HG02798 (cell line): ENCODE measurements around the gene NUPR1.
"Not testable (repeated sequence)": the region's sequence is repeated elsewhere in the genome, so short reads cannot be mapped to it uniquely, and the experiment has no call there.

ENCODE experiments used
- ATAC-seq: cut with Tn5 transposase; IDR thresholded peaks from one replicate; pipeline ENCODE4 v1.9.1; 2021; ENCODE audit warnings: mild to moderate bottlenecking; ENCODE audit not compliant: unreplicated experiment, poor library complexity

The NUPR1 gene, protein sequence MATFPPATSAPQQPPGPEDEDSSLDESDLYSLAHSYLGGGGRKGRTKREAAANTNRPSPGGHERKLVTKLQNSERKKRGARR

DNA sequence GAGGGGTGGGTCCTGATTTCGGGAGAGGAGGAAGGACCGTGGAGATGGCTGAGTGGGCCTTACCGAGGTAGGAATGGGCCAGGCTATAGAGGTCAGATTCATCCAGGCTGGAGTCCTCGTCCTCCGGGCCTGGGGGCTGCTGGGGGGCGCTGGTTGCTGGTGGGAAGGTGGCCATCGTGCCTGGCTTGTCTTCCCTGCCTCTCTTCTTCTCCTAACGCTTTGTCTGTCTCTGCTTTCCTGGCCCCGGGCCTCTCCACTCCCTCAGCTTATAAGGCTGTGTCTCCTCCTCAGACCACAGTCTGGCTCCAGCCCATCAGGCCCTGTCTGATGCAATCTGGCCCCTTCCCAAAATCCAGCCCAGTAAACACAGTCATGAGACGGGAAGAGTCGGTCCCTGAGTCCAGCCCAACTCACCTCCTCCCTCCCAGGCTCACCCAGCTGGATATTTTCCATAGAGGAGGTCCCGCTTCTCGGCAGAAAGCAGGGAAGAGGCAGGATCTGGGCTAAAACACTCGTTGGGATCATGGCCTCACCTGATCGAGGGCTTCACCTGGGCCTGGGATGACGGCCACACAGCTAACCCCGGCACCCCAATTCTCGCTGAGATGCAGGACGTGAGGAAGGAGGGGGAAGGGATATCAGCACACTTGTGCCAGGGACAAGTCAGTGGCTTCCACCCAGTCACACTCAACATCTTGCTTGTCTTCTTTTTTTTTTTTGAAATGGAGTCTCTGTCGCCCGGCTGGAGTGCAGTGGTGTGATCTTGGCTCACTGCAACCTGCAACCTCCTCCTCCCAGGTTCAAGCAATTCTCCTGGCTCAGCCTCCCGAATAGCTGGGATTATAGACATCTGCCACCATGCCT lies at the start of gene NUPR1:
Gene NUPR1 (minus strand): TSS at position 242 of the 864 bp plus-strand sequence. CDS start 67 bp downstream, at position 175.
- no peak for ATAC-seq

DNA sequence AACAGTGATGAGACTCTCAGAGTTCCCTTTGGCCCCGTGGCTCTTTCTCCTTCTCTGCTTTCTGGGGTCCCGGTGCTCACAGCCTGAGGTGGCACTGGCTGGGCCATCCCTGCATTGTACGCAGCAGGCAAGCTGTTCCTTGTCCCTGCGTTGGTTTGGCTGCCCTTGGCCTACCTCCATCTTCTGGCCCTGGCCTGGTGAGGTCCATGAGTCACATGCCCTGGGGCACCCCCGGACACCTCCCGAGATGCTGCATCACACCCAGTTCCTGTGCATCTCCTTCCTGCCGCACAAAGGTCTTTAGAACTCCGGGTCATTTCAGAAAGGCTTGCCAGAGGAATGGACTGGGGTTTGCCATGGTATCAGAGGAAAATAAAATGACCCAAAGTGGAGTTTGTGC lies 48.6 kb upstream of the NUPR1 start:
- ATAC-seq, result no peak

DNA sequence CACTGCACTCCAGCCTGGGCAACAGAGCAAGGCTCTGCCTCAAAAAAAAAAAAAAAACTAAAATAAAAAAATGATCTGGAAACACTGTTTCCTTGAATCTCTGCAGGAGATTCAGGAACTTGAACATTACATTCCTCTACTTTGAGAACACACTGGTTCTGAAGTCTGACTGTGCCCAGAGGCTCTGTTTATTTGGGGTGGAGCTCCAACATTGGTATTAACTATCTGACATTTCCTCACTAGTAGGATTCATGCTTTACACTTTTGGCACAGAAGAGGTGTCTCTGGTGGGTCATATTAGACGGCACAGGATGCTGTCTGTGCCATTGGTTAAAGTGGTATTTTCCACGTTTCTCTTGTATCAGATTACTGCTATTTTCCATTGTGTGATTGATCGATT lies 47.7 kb upstream of the NUPR1 start:
- ATAC-seq, result no peak

DNA sequence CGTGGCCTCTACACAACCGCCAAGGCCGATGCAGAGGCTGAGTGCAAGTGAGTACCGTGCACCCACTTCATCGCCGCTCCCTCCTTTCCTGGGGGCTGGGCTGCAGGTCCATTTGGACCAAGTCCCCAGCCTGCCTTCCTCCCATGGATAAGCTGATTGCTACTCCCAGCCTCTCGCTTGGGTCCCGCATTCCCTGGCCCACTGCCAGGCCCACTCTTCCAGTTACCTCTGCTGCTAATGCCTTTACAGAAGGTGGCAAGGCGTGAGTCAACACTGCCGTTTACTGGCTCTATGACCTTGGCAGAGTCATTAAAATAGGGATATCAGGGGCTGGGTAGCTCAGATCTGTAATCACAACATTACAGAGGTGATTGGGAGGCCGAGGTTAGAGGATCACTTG lies 46.9 kb upstream of the NUPR1 start:
- no peak for ATAC-seq

DNA sequence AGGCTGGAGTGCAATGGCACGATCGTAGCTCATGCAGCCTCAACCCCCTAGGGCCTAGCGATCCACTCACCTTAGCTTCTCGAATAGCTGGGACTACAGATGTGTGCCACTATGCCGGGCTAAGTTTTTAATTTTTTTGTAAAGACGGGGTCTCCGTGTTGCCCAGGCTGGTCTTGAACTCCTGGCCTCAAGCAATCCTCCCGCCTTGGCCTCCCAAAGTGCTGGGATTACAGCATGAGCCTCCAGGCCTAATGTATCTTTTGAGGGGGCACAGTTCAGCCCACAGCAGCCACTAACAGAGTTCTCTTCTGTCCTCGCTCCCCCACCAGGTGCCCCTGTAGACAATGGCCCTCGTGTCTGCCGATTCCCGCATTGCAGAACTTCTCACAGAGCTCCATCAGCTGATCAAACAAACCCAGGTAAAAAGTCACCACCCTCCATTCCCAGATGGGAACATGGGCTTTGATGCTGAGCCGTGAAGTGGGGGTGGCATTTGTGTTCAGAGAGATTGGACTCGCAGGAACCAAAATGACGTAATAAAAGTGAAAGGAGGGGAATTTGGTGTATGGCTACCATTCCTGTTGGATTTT lies 42.0 kb upstream of the NUPR1 start:
- ATAC-seq, result no peak

DNA sequence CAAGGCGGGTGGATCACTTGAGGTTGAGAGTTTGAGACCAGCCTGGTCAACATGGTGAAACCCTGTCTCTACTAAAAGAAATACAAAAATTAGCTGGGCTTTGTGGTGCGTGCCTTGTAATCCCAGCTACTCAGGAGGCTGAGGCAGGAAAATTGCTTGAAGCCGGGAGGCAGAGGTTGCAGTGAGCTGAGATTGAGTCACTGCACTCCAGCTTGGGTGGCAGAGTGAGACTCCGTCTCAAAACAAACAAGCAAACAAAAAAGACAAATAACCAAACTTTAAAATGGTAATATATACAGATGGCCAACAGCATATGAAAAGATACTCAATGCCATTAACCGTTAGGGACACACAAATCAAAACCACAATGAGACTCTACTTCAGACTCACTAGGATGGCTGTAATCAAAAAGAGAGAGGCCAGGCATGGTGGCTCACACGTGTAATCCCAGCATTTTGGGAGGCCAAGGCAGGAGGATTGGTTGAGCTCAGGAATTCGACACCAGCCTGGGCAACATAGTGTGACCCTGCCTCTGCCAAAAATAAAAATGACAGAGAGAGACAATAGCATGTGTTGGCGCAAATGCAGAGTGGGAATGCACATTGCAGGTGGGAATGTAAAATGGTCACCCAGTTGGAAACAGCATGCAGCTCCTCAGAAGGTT lies 36.8 kb upstream of the NUPR1 start:
- ATAC-seq, result no peak

DNA sequence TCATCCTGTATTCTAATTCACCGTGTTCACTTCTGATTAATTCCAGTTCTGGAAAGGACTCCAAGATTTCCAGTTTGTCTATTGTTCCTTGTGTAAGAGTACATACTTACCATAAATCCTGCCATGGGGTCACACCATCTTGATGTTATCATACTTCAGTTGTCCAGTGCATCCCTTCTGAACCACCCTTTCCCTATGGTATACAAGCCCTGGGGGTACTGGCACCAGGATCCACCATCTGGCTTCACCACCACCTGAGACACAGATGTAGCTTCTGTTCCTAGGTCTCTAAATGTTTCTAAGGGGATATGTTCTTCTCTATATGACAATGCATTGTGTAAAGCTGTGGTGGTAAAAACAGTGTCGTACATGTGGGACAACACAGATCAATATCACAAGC lies 36.2 kb upstream of the NUPR1 start:
- ATAC-seq, result no peak

DNA sequence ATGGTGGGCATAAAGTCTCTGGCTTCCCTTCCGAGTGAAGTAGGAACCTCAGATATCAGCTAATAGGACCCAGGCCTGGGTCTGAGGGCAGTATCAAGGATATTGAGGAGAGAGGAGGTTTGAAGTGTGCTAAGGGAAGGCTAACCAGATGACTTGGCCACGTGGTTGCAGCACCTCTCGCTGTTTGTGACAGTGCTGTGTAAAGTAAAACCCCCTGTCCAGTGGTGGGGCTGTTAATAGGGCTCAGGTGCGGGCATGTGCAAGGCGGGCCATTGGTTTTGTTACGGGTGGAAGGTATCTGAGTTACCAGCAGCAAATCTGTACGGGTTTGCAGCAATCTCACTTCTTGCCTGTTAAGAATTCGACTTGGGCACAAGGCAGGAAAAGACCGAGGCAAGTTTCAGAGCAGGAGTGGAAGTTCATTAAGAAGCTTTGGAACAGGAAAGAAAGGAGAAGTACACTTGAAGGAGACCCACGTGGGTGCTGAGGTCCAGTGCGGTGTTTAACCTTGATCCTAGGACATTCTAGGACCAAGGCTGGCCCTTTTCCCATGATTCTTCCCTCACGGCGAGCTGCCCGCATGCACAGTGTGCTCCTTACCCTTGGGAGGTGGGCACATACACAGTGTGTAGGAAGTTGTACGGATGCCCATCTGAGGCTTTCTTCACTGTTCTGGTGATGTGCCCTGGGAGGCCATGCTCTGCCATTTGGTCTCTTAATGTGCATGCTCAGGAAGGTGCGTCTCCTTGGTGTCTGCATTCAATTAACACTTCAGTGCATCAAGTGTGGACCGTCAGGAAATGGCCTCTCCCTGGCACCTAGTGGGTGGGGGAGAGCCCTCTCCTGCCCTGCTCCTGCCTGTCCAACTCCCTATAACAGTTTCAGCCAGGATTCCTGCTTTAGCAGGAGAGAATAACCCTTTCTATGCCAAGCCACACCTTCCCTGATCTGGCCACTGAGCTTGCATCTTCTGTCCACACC lies 35.3 kb upstream of the NUPR1 start:
- ATAC-seq, result no peak

DNA sequence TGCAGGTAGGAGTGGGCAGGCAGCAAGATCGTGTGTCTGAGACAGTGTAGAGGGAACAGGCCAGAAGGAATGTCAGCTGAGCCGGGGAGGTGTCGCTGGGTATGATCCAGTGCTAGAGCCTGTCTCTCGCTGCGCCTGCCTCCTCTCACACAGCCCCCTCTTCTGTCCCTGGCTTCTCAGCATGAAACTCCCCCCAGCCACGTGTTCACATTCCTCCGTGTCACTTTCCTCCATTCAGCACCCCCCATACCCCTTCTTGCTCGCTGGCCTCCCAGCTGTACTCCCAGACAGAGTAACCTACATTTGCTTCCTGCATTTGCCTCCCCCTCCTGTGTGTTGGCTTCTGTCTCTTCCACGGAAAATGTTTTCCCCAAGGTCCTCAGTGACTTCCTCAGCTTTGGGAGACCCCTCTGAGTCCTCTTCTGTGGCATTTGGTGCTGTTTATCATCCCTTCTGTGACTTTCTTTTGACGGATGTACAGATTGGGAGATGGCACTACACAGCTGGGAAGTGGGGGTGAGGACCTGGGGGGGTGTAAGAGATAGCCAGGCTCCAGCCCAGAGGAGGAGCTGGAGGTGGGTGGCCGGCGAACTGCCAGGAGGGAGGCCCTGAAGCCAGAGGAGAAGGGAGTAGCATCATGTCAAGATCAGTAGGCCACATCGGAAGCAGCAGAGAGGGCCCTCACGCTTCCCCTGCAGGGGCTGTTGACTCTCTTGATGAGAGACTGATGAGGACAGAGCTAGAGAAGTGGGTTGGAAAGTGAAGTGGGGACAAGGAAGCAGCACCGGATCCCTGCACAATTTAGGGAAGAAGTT lies 34.1 kb upstream of the NUPR1 start:
- ATAC-seq, result no peak

DNA sequence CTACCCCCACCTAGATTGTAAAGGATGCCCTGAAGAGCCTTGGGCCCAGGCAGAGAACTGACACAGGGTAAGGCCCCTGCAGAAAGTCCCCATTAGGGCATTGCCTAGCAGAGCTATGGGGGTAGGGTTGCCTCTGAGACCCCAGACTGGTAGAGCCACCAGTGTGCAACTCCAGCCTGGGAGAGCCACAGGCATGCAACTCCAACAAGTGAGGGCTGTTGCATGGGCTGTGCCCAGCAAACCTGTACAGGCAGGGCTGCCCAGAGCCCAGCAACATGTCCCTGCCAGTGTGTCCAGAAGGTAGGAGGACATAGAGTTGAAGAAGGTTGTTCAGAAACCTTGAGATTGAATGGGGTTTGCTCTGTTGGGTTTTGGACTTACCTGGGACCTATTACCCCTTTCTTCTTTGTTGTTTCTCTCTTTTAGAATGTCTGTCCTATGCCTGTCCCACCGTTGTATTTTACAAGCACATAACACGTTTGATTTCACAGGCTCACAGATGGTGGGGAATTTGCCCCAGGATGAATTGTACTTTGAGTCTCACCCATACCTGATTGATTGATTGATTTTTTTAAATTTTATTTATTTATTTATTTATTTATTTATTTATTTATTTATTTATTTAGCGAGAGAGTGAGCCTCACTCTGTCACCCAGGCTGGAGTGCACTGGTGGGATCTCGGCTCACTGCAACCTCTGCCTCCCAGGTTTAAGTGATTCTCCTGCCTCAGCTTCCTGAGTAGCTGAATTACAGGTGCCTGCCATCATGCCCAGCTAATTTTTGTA lies 31.4 kb upstream of the NUPR1 start:
- no peak for ATAC-seq

DNA sequence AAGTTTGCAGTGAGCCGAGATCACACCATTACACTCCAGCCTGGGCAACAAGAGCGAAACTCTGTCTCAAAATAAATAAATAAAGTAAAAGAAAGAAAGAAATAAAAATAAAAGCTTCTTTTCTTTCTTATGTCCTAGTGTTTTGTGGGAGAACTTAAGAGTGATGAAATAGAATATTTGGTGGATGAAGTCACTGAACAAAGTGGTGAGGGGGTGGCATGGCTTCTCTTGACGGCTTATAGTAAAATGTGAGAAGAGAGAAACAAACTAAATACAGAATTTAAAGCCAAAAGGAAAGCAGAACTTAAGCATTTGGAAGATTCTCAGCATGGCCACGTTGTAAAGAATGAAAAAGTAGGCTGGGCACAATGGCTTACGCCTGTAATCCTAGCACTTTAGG lies 30.2 kb upstream of the NUPR1 start:
- no peak for ATAC-seq

DNA sequence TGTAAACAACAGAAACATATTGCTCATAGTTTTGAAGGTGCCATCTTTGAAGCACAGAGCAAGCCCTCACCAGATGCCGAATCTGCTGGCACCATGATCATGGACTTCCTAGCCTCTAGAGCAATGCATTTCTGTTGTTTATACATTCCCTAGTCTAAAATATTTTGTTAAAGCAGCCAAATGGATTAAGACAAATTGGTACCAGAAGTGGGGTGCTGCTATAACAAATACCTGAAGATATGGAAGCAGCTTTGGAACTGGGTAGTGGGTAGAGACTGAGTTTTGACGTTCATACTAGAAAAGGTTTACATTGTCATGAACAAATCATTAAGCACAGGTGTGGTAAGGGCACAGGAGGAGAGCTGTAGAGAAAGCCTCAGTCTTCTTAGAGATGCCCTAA lies 28.5 kb upstream of the NUPR1 start:
- ATAC-seq, result no peak

DNA sequence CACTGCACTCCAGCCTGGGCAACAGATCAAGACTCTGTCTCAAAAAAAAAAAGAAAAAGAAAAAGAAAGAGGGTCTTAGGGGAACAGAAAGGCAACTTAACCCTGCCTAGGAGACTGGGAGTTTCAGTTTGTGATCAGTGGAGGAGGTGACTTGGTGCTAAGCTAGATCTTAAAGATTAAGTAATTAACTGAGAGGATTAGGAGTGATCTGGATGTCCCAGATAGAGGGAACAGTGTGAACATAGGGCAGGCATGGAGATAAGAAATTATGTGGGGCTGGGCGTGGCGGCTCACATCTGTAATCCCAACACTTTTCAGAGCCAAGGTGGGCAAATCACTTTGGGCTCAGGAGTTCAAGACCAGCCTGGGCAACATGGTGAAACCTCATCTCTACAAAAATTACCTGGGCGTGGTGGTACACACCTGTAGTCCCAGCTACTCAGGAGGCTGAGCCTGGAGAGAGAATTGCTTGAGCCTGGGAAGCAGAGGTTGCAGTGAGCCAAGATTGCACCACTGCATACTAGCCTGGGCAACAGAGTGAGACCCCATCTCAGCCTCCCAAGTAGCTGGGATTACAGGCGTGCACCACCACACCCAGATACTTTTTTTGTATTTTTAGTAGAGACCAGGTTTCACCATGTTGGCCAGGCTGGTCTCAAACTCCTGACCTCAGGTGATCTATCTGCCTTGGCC lies 27.6 kb upstream of the NUPR1 start:
- ATAC-seq, result not testable (repeated sequence)

DNA sequence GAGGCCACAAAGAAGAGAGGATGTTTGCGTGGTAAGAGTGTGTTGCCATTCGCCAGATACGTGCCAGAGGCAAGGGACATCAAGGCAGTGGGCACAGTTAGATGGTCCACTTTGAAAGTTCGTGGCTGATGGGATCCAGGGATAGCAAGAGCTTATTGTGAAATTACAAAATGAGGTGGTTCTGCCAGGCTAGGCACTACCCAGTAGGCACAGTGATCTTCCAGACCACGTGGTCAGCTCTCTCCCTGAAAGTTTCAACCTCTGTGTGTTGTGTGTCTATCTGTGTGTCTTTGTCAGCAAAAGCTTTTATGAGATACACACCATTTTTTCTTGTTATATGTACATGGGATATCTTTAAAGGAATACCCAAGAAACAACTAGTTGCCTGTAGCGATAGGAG lies 24.4 kb upstream of the NUPR1 start:
- ATAC-seq, result no peak

DNA sequence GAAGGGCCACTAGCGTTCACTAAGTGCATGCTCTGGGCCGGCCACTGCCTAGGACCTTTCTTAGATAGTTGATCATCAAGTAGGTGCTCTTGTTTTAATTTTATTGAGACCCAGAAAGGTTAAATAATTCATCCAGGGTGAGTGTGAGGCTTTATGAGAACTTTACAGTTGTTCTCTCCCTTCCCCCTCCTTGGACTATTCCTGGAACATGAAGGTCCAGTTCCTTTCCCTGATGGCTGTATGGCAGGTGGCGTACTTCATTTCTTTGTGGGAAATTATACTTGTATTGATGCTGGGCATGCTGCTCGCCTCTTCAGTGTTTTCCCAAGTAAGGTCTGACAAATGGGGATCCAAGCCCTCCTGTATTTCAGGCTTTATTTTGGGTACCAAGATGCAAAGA lies 23.4 kb upstream of the NUPR1 start:
- ATAC-seq, result no peak

DNA sequence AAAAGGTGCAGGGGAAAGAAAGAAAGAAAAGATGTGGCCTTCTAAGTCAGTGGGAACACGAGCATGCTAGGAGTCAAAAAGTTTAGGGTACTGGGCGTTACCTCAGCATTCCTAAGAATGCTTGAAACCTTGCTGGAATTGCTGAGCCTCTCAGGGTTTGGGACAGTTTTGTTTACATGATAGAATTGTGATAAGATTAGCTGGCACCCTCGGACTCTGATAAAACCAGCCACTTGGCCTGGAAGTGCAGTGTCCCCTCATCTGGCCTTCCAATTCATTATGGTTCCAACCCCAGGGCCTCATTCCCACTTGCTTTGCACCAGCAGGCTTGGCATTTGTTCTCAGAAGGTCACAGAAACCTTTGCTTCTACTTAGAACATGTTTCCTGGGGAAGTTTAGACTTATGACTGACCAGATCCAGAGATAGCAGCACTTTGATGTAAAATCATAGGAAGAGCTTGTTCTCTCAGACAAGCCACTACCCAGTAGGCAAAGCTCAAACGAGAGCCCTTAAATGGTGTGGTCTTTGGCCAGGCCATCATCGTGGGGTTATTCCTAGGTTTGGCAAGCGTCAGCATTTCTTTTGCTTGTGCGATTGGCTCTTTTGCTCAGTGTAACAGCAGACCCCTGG lies 22.9 kb upstream of the NUPR1 start:
- no peak for ATAC-seq

DNA sequence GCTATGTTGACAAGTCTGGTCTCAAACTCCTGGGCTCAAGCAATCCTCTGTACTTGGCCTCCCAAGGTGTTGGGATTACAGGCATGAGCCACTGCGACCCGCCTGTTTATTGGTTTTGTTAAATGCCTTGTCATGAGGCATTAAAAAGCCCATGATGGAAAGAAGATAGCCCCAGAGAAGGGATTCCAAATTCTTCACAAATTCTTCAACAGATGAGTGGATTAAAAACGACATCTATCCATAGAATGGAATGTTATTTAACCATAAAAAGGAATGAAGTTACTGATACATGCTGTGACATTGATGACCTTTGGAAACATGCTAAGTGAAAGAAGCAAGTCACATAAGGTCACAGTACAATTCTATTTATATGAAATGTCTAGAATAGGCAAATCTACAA lies 19.7 kb upstream of the NUPR1 start:
- ATAC-seq, result no peak

DNA sequence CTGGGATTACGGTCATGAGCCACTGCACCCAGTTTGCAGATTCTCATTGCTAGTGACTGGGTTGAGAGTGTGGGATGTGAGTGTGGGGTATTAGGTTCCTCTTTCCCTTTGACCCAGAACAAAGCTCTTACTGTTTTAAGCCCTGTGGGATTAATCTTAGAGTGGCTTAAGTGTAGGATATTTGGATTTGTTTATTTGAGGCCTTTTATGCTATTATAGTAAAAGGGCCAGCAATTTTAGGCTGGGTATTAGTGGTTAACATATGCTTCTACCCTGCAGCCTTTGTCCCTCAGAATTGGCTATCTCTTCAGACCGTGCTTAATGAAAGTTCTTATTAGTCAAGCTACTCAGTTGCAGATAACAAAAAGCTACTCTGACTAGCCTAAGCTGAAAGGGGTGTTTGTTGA lies 18.1 kb upstream of the NUPR1 start:
- no peak for ATAC-seq
